Measurements from ENCODE around the gene TAPT1. TPM values are rescaled to one million over a fixed set of nuclear protein-coding genes. Genes with fewer than 3 reads are reported as not detected.
"Not testable (repeated sequence)": the region's sequence is repeated elsewhere in the genome, so short reads cannot be mapped to it uniquely, and the experiment has no call there.

Gene TAPT1
- total RNA-seq, 1 donor from 2014 or later: 33.5 TPM

DNA sequence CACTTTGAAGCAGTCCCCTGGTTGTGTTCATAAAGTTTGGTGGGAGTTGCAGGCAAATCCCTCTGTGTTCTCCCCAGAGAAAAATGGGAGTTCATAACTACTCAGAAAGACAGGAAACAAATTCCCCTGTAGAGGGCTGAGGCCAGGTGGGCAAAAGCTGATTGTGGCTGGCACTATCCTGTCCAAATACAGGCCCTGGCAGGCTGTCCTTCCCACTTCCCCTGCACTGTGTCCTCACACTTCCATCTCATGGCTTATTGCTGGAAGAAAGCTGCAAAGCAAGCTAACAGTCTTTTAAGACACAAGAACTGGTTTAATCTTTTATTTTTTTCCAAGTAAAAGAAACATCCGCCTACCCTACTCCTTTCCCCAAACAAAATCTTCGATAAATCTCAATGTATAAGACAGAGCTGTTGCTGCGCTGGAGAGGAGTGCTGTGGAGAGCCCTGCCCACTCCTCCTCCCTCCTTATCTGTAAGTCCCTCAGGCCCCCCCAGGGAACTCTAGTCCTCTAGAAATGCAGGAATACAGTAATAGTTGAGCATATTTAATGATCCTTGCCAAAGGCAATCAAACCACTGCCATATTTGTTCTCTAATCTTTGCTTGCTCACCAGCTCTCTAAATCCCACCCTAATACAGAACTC lies 14.0 kb downstream of the TAPT1 start:
- no peak for DNase-seq (ENCODE audit: low read depth)

DNA sequence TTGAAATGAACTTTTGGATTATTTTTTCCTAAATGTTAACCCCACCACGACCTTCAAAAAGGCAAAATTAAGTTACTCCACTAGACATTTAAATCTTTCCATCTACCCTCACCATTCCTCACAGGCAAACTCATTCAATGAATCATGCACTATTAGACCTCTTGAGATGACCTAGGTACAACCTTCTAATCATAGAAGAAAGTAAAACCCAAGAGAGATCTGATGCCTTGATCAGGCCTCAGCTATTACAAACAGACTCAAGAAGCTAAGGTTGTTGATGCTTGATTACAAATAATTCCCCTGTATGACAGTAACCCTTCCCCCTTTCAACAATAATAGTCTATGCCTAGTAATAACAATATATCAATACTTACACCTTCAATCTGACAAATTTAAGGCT lies 18.9 kb downstream of the TAPT1 start:
- no peak for DNase-seq (ENCODE audit: low read depth)

DNA sequence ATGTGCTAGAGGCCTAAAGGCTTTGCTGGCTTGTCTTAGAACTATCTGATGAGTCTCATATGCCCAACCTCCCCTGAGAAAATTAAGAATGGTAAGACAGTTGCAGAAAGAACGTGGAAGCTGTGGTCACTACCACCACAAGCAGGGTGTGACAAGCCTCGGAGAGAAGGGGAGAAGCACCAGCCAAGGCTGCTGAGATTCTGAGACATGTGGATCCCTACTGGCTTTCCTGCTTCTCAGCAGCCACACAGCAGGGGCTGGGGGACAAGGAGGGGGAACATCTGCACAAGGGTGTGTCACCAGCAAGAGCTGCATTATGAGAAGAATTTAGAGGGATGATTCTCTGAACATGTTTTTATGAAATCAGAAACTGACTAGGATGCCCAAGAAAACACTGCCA lies 19.4 kb downstream of the TAPT1 start:
- DNase-seq (ENCODE audit: low read depth): no peak

DNA sequence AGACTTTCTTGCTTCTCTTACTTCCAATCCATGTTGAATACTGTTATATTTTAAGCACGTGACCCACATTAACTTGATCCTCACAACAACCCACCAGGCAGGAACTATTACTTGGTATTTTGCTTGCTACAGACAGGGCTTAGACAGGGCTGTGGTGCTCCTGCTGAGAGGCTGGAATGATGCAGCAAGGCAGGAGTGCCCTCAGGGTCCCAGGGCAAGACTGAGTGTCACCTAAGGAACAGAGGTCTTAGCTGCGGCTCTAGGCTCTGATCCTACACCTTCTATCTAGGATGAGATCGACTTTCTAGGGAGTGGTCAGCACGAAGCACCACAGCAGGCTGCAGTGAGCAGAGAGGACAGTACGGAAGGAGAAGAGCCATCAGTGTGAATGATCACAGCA lies 20.0 kb downstream of the TAPT1 start:
- no peak for DNase-seq (ENCODE audit: low read depth)

DNA sequence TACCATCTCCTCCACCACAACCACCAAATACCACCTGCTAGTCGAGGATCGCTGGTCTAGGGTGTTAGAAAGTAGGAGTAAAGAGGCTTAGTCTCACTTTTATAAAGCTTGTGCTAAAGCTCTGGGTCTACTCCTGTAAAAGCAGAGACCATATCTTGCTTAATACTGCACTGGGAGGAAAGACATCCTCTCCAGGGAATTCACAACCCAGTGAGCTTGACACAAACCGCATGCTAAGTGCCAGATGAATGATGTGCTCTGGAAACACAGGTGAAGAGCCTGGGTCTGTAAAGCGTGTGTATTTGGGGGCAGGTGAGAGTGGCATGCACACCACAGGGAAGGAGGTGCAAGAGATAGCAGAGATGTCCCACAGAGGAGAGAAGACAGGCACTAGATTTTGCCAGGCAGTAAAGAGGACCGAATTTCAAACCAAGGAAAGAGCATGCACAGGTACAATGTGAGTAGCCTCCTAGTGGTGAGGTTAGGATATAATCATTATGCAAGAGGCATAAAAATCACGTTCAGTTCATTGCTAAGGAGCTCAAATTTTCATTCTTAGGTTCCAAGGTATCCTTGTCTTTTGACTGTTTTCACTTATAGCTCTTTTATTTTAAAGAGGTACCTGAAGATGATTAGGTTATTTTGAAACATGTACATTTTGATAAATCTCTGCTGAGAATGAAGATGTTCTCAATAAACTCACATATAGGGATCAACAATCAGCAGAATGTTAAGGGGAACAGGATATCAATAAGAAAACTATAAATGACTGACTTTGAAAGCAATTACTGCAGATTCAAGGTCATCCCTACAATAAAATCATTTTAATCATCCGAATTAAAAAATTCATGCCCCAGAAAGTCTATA lies 20.7 kb downstream of the TAPT1 start:
- peak; percentile 57 for DNase-seq (ENCODE audit: low read depth)

DNA sequence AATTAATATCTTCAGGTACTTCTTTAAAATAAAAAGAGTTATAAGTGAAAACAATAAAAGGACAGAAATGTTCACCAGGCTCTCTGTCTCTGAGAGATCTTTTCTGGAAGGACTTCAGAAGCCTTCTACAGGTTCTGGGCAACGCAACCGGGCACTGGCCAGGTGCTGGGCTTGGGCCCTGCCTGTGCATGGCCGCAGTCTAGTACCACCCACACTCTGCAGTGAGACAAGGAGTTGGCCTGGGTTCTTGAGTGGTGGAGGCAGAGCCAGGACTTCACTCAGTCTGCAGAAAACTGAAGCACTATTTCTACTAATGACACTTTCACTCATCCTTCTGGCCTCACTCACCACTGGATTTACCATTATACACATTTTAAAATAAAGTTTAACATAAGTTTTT lies 21.8 kb downstream of the TAPT1 start:
- DNase-seq (ENCODE audit: low read depth): no peak

DNA sequence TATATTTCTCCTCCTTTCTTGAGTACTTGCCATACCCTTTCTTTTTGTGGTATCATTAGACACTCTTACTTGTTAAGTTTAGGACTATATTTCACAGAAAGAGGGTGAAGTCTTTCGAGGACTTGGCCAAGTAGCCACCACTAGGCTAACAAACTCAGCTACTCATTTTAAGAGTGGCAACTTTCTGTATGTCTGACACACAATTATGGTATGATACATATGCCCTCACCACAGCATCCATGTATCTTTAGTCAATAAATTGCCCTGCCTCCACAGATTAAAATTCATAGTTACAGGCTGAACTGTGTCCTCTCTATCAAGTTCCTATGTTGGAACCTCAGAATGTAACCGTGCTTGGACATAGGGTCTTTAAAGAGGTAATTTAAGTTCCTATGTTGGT lies 23.2 kb downstream of the TAPT1 start:
- DNase-seq (ENCODE audit: low read depth): no peak

DNA sequence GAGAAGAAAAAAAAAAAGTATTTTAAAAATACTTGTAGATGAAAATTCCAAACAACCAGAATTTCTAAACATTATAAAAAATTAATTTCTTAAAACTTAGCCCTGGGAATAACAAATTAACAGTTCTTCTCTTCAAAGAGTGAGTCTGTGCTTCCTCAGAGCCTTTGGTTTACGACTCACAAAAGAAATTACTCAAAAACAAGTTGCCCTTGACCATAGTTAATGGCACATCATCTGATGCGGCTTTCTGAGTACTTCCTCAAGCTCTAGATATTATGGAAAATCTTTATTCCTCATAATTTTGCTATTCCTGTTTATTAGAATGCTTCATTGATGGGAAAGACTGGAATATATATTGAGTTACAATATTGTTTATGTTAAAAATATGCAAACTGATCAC lies 23.7 kb downstream of the TAPT1 start:
- no peak for DNase-seq (ENCODE audit: low read depth)

DNA sequence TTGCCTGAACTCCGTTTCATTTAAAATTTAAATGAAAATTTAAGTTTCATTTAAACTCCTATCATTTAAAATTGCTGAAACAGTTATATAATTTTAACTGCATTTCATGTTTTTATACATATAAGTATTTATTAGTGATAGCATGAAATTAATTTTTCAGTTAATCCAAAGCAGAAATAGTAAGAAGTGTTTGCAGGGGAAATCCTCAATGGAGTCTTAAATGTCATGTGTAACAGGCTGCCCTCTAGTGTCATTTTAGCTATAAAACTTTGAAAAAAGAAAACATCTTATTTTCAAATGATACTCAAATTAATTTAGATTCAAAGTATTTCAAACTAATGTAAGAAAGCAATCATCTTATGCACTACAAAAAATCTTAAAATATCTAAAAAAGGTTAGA lies 27.2 kb downstream of the TAPT1 start:
- peak; percentile 58 for DNase-seq (ENCODE audit: low read depth)

DNA sequence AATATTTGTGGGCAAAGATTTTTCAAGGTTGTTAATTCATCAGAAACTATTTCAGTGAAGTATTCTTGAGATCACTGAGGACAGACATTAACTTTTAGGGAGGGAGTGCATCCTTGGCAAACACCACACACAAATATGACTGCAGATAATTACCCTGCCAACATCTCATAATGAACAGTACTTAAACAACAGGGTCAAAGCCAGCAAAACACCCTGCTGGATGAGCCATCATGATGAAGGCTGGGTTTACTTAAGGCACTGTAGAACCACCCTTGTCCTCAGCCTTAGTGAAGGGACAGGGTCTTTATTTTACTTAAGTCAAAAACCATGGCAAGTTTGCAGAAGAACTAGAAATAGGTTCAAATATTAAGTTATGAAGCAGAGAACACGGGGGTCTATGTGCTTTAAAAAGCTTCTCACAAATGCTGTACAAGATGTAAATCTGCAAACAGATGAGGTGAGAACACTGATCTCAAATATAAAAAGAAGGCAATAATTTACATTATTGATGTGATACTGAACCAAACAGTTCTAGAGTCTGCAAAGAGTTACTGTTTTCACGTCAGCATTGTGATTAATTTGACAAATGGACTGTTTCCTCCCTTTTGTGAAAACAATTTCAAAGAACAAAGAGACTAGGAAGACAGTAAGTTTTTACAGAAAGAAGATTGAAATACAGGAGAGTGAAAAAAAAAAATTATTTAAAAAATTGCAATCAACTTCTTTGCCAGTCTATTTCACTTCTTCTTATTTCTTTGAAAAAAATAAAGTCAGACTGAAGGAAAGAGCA lies 28.2 kb downstream of the TAPT1 start:
- no peak for DNase-seq (ENCODE audit: low read depth)

DNA sequence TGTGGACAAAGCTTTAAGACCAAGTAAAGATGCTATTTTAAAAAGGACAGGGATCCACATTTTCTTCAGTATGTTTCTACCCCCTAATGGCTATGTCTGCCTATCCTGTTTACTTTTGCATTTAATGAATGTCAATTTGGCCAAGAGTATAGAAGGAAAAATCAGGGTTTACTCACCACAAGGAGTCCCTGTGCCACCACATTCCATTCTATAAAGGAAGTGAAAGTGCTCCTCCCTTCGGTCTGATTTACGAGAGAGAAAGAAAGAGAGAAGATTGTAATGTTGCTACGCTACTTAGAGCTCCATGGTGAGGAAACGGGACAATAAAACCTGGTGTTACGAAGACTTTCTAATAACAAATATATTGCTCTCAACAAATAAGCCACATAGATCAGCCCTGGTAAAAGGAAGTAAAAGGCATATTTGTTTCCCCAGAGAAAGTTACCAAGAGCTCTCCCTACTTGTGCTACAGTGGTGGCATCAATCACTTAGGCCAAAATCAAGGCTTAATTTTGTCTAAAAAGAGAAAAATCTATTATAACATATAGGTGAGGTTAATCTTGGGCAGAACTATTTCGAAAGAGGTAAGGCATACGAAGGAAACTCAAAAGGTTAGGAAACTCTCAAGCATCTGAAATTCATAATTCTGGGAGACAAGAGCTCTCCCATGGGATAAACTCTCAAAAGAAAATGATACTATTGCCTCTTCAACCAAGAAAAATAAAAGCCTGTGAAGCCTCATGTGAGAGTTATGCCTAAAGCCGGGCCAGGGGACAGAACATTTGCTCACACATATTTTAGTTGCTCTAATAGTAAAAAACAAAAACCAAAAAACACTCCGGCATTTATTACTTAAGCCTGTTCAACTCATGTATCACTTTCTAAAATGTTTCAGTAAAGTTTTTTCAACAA lies 29.5 kb downstream of the TAPT1 start:
- peak; percentile 89 for DNase-seq (ENCODE audit: low read depth)

DNA sequence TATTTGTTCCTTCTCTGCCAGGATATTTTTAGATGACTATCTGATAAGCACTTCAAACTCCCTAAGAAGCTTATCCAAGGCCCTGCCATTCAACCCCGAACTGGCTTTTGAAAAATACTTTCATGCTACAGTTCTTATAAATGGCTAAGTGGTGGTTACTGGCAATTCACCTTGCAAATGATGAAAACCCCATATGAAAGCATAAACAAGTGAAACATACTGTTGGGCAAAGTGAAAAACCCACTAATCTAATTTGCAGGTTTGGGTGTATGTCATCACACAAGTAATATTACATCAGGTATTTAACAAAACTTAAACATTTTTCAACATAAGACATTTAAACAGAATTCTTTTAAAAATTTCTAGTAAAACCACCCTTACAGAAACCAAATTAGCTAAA lies 31.1 kb downstream of the TAPT1 start:
- no peak for DNase-seq (ENCODE audit: low read depth)

DNA sequence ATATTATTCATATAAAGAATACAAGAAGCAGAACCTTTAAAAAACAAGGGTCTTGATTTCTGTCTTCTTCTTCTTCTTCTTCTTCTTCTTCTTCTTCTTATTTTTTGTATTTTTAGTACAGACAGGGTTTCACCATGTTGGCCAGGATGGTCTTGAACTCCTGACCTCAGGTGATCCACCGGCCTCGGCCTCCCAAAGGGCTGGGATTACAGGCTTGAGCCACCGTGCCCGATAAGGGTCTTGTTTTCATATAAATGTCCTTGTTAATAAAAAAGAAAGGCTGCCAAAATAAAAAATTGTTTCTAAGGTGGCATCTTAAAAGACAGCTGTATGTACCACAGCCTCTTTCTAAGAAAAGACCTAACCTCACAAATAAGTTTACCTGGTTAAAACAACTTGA lies 31.5 kb downstream of the TAPT1 start:
- DNase-seq (ENCODE audit: low read depth): not testable (repeated sequence)

DNA sequence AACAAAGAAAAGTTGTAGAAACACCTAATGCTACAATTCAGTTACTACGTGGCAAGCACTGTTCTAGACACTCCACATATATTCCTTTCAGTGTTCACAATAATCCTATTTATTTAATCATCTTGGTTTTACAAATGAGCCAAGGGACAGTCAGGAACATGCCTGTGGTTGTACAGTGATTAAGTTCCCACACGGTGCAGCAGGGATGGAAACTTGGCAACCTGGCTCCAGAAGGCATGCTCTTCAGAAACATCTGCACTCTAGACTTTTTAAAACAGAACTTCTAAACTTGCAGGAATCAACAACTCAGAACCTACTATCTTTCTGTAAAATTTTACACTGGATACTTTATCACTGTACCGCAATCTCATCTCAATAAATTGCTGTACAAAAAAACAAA lies 32.1 kb downstream of the TAPT1 start:
- peak; percentile 42 for DNase-seq (ENCODE audit: low read depth)

DNA sequence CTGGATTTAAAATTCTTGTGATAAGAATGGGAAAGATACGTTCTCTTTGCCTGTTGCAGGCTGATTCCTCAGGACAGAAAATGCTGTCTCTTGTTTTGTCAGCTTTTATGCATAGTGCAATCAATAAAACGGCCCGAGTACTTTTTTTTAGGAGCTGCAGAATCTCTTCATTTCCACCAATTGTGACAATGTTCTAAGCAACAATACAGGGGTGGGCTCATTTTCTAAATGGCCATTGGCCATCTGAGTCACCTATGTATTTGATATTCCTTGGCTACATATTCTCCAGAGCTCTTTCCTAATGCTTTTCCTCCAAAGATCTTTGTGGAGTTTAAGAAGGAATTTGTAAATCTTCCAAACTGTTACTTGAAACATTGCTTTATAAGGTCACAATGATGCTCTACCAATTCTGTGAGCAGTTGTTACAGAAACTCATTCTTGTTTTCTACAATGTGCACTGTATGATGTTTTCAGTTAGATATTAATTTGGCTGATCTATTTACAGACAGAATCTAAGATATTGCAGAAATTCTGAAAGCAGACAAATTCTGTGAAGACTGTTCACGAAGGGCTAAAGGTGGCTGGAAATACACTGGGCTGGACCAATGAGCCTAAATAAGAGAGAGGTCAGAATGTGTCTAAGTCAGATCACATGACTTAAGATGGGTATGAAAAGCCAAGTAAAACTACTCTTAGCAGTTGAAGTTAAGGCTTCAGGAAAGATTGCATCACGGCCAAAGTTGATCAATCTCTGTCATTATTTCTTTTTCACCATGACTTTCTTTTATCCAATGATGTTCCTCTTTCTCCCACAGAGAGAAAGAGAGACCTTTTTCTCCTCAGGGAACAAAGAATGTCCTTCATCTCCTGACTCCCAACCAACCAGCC lies 33.4 kb downstream of the TAPT1 start:
- peak; percentile 29 for DNase-seq (ENCODE audit: low read depth)

DNA sequence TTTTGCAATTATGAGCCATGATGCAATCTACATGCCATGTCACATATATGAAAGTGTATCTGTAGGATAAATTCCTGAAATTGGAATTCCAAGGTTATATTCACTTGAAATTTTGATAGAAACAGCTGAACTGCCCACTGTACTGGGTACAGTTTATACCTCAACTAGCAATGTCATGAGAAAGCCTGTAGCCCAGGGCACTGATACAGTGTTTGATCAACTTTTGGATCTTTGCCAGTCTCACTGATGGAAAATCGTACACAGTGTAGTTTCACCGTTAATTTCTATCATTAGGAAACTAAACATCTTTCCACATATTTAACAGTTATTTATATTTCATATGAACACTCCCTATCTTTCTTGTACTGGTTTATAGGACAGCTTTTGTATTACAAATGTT lies 34.2 kb downstream of the TAPT1 start:
- no peak for DNase-seq (ENCODE audit: low read depth)

DNA sequence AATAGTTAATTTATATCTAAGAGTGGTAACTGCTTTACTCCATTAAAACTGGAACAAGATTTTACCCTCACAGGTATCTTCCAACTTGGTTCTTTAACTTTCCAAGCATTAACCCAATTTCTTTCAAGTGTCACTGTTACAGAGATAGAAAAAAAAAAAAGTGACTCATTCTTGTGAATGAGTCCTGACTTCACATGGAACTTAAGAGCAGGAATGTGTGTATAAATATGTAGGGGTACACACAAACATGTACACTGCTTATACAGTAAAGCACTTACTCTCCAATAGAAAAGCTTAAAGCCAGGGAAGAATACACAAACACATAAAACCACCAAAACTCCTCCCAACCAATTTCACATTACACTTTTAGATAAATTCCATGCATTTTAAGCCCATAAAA lies 38.8 kb downstream of the TAPT1 start:
- DNase-seq (ENCODE audit: low read depth): peak; percentile 53

DNA sequence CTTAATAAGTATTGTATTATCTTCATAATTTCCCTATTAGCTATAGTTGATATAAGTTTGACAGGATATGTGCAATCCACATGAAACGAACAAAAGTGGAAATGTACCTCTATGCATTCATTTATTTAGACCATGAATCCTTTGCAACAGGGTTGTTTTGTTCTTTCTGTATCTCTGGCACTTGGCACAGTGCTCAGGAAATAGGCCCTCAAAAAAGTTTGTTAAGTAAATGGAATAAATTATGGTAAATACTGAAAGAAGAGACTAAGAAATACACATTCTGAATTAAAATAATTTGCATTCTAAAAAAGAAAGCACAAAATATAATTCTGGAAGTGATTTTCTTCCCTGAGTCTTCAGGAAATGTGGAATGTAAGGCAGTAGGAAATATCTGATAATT lies 39.3 kb downstream of the TAPT1 start:
- DNase-seq (ENCODE audit: low read depth): no peak

DNA sequence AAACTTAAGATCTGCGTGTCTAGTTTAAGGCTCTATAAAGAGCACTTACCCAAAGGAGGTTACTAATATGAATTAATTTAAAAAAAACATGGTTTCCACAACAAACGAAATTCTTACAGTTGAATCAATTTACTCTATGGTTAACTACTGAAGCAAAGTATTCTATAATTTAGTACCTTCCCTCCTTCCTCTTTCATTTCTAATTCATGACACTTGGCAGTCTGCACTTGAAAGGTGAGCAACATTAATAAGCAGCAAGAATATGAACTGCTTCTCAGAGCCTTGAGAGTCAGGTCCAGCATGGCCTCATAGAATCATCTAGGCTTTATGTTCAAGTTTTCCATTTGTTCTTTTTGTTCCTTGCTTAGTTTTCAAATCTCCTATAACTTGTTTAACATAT lies 42.7 kb downstream of the TAPT1 start:
- DNase-seq (ENCODE audit: low read depth): no peak

DNA sequence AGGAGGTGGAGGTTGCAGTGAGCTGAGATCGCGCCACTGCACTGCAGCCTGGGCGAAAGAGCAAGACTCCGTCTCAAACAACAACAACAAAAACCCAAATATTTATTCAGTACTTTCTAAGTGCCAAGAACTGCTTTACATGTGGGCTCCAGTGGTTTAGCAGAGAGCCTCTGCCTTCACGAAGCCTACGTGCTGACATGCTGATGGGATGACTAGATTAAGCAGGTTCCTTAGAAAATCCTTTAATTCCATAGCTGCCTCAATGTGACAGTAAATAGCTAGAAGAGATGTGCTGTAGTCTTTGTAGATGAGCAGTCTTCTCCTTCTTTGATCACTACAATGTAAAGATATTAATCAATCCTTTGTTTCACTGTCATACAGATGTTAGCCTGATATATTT lies 49.6 kb downstream of the TAPT1 start:
- DNase-seq (ENCODE audit: low read depth): no peak

DNA sequence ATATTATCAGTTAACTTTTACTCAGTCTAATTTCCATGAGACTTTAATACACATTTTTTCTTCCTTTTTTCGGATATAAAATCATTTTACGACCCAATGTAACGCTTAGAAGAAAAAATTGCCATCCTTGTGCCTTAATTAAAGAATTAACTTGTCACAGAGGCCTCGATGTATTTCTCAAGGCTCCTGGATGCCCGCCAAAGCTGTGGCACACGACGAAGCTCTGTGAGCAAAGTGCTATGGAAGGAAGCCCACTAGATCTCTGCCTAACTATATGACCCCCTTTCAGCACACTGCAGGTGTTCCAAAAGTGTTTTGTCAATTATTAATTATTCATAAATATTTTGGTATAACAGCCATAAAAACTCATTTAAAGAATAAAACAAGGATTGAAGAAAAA lies 54.4 kb downstream of the TAPT1 start:
- no peak for DNase-seq (ENCODE audit: low read depth)

Measured in renal cortical epithelial cell (primary cell).